ENCODE measurements around the gene NRXN3. TPM values are rescaled to one million over a fixed set of nuclear protein-coding genes. Genes with fewer than 3 reads are reported as not detected.

The NRXN3 gene
- total RNA-seq, 1 experiment from 2014 or later: not detected

- no peak overlapping the region for H2AFZ ChIP-seq
Measured at GRCh38 chr14:79408696-79409095, 1238.5 kb downstream of the NRXN3 start.

GRCh38 chr14:79411403-79412174, 1241.4 kb downstream of the NRXN3 start:
- H3K9me2 ChIP-seq (ENCODE audit: insufficient read depth): no peaks in the 10 kb centered on the region
- DNase-seq: no peak
- no peaks in the 10 kb centered on the region for H3K4me1 ChIP-seq (replicated peaks; ENCODE audit: insufficient read depth)
- no peak overlapping the region for H3K4me2 ChIP-seq
- no peaks in the 10 kb centered on the region for H3K27me3 ChIP-seq (ENCODE audit: insufficient read depth, low read depth)
- no TSS peak for BruUV-seq (replicated peaks)
- H3K27ac ChIP-seq: no peak overlapping the region
- CTCF ChIA-PET: no interaction called here
- no peaks in the 10 kb centered on the region for H3F3A ChIP-seq (ENCODE audit: insufficient read depth, low read depth)
- no peak overlapping the region for H2AFZ ChIP-seq
- POLR2A ChIA-PET (ENCODE audit: unreplicated experiment): no interaction called here
- H3K4me3 ChIP-seq: no peak overlapping the region
- no peaks in the 10 kb centered on the region for H3K9me3 ChIP-seq (ENCODE audit: insufficient read depth, low read depth)
- no peaks in the 10 kb centered on the region for H3K36me3 ChIP-seq (ENCODE audit: low read depth)
- no peak for TF ChIP-seq CTCF (conservative IDR thresholded peaks at IDR 0.05)
- TF ChIP-seq EZH2 (IDR thresholded peaks at IDR 0.05; ENCODE audit: low read depth): no peak
- intact Hi-C loops (cut with micrococcal nuclease; ENCODE audit: unreplicated experiment): no loop called here
- no peaks in the 10 kb centered on the region for H3K79me2 ChIP-seq (ENCODE audit: low read depth)
- H4K20me1 ChIP-seq (ENCODE audit: insufficient read depth): no peaks in the 10 kb centered on the region

More at GRCh38 chr14:79408696-79409095, 1238.5 kb downstream of the NRXN3 start:
- DNase-seq: no peak
- Histone ChIP-seq H3K79me2 (ENCODE audit: low read depth) (no peaks in the 10 kb centered on the region), H3K4me3 (no peak overlapping the region), H3K27ac (no peak overlapping the region), H3K9me3 (ENCODE audit: insufficient read depth, low read depth) (no peaks in the 10 kb centered on the region), H3K4me2 (no peak overlapping the region), H3K4me1 (replicated peaks; ENCODE audit: insufficient read depth) (no peaks in the 10 kb centered on the region), H4K20me1 (ENCODE audit: insufficient read depth) (no peaks in the 10 kb centered on the region), H3K27me3 (ENCODE audit: insufficient read depth, low read depth) (no peaks in the 10 kb centered on the region; the same call in 1 of the 2 replicates), H3K9me2 (ENCODE audit: insufficient read depth) (no peaks in the 10 kb centered on the region), H3K36me3 (ENCODE audit: low read depth) (no peaks in the 10 kb centered on the region), H3F3A (ENCODE audit: insufficient read depth, low read depth) (no peaks in the 10 kb centered on the region)
- CTCF ChIA-PET: no interaction called here
- intact Hi-C loops (cut with micrococcal nuclease; ENCODE audit: unreplicated experiment): no loop called here
- POLR2A ChIA-PET (ENCODE audit: unreplicated experiment): no interaction called here
- TF ChIP-seq CTCF (conservative IDR thresholded peaks at IDR 0.05): no peak
- no peak for TF ChIP-seq EZH2 (IDR thresholded peaks at IDR 0.05; ENCODE audit: low read depth)
- no TSS peak for BruUV-seq (replicated peaks)

- H4K20me1 ChIP-seq (ENCODE audit: insufficient read depth): no peaks in the 10 kb centered on the region
- H3K4me1 ChIP-seq (replicated peaks; ENCODE audit: insufficient read depth): no peaks in the 10 kb centered on the region
- intact Hi-C loops (cut with micrococcal nuclease; ENCODE audit: unreplicated experiment): no loop called here
- H3K4me3 ChIP-seq: no peak overlapping the region
- CTCF ChIA-PET: no interaction called here
- BruUV-seq (replicated peaks): no TSS peak
- no peak overlapping the region for H3K27ac ChIP-seq
- H3K4me2 ChIP-seq: no peak overlapping the region
- TF ChIP-seq EZH2 (IDR thresholded peaks at IDR 0.05; ENCODE audit: low read depth) (no peak), CTCF (conservative IDR thresholded peaks at IDR 0.05) (no peak)
- no peaks in the 10 kb centered on the region for H3F3A ChIP-seq (ENCODE audit: insufficient read depth, low read depth)
- H3K9me2 ChIP-seq (ENCODE audit: insufficient read depth): peaks cover 4% of the 10 kb centered on the region
- POLR2A ChIA-PET (ENCODE audit: unreplicated experiment): no interaction called here
- H3K27me3 ChIP-seq (ENCODE audit: insufficient read depth, low read depth): no peaks in the 10 kb centered on the region
- DNase-seq: no peak
- H3K79me2 ChIP-seq (ENCODE audit: low read depth): no peaks in the 10 kb centered on the region
- H2AFZ ChIP-seq: no peak overlapping the region
- H3K9me3 ChIP-seq (ENCODE audit: insufficient read depth, low read depth): no peaks in the 10 kb centered on the region
- no peaks in the 10 kb centered on the region for H3K36me3 ChIP-seq (ENCODE audit: low read depth)
Measured at GRCh38 chr14:79412822-79413221, 1242.6 kb downstream of the NRXN3 start.

Measured in PC-9 (cell line).